PFSK-1 (cell line): Measurements from ENCODE around the gene IMPDH1.

ENCODE experiments used
- FOXP2 ChIP-seq: optimal IDR thresholded peaks from 2 replicates; pipeline ENCODE3; 2011; ENCODE audit warnings: borderline replicate concordance, control low read depth, inconsistent platforms; ENCODE audit not compliant: insufficient read depth; ENCODE audit errors: extremely low read length, extremely low read depth
- POLR2AphosphoS5 ChIP-seq: IDR thresholded peaks from 2 replicates; pipeline ENCODE4 v1.6.1; 2012; ENCODE audit warnings: low read depth, mild to moderate bottlenecking, control low read depth, low read length, moderate library complexity
- REST ChIP-seq, 2 experiments: IDR thresholded peaks; 2 replicates each; pipeline versions ENCODE4 v1.6.1 to v1.8.0; 2011 to 2012; ENCODE audit warnings: low read depth in 2 of 2, low read length in 2 of 2, control low read depth in 1 of 2, inconsistent platforms in 1 of 2, mild to moderate bottlenecking in 1 of 2, moderate library complexity in 1 of 2; ENCODE audit not compliant: insufficient read depth in 1 of 2
- SIN3A ChIP-seq: IDR thresholded peaks from 2 replicates; pipeline ENCODE4 v1.6.1; 2012; ENCODE audit warnings: mild to moderate bottlenecking, low read length, moderate library complexity, borderline replicate concordance; ENCODE audit not compliant: insufficient read depth
- TAF1 ChIP-seq: IDR thresholded peaks from 2 replicates; pipeline ENCODE4 v1.6.1; 2012; ENCODE audit warnings: low read length, control low read depth, borderline replicate concordance; ENCODE audit not compliant: insufficient read depth

IMPDH1 gene

GRCh38 chr7:128435327-128435686 is 25.5 kb upstream of the IMPDH1 start:
- TF ChIP-seq TAF1 (no peak), POLR2AphosphoS5 (no peak), SIN3A (no peak), REST (IDR thresholded peaks at IDR 0.05; ENCODE audit: insufficient read depth in 1 of 2, low read depth in 2 of 2, low read length in 2 of 2) (no peak), FOXP2 (no peak)

GRCh38 chr7:128434413-128435326 is 24.9 kb upstream of the IMPDH1 start:
- TF ChIP-seq SIN3A (no peak), TAF1 (no peak), FOXP2 (no peak), REST (IDR thresholded peaks at IDR 0.05; ENCODE audit: insufficient read depth in 1 of 2, low read depth in 2 of 2, low read length in 2 of 2) (no peak), POLR2AphosphoS5 (no peak)

GRCh38 chr7:128431754-128432153 is 22.0 kb upstream of the IMPDH1 start:
- TF ChIP-seq FOXP2 (no peak), POLR2AphosphoS5 (no peak), SIN3A (no peak), TAF1 (no peak)

- TF ChIP-seq POLR2AphosphoS5 = no peak
- no peak for TF ChIP-seq TAF1
Observed at GRCh38 chr7:128431221-128431620, 21.4 kb upstream of the IMPDH1 start.

GRCh38 chr7:128430207-128430606 is 20.4 kb upstream of the IMPDH1 start:
- no peak for TF ChIP-seq REST (IDR thresholded peaks at IDR 0.05; ENCODE audit: insufficient read depth in 1 of 2, low read depth in 2 of 2, low read length in 2 of 2)
- no peak for TF ChIP-seq TAF1
- no peak for TF ChIP-seq SIN3A
- TF ChIP-seq POLR2AphosphoS5 = no peak

GRCh38 chr7:128427289-128427891 is 17.6 kb upstream of the IMPDH1 start:
- TF ChIP-seq POLR2AphosphoS5 (no peak), TAF1 (no peak), REST (IDR thresholded peaks at IDR 0.05; ENCODE audit: insufficient read depth in 1 of 2, low read depth in 2 of 2, low read length in 2 of 2) (no peak), FOXP2 (no peak), SIN3A (no peak)
